HG03571 (cell line): Measurements from ENCODE around the gene TEAD4.

Source experiments
- ATAC-seq: cut with Tn5 transposase; IDR thresholded peaks from one replicate; pipeline ENCODE4 v1.9.1; 2021; ENCODE audit not compliant: unreplicated experiment

Gene TEAD4

DNA sequence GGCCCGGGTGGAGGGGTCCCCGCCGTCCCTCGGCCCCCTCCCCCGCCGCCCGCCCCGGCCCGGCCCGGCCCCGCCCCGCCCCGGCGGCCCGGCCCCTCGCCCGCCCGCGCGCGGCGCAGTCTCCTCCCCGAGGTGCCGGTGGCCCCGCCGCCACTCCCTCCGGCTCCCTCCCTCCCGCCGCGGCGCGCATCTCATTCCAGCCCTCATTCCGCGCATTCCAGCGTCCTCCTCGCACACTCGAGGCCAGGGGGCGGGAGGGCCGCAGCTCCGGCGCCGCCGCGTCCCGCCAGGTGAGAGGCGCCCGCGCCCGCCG, at the start of gene TEAD4:
TSS of gene TEAD4 (plus strand) at position 206 of the 313 bp plus-strand sequence.
- no peak for ATAC-seq

GRCh38 chr12:2912216-2912575, 47.0 kb upstream of the TEAD4 start:
- no peak for ATAC-seq

GRCh38 chr12:2919249-2919648, 39.9 kb upstream of the TEAD4 start:
- no peak for ATAC-seq

DNA sequence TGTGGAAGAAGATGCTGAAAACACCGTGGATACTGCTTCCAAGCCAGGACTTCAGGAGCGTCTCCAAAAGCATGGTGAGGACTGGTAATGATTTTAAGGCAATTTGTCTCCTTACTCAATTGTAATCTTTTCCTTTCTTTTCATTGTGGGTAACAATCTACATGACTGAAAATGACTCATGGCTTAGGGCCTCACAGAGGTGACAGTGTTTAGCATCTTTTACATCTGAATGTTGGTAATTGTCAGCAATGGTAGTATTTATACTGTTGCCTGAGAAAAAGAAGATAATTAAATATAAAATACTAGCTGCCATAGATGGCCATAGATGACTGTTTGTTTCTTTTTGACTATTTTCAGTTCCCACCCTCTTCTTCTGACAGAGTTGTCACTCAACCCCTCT, 36.9 kb upstream of the TEAD4 start:
- no peak for ATAC-seq

DNA sequence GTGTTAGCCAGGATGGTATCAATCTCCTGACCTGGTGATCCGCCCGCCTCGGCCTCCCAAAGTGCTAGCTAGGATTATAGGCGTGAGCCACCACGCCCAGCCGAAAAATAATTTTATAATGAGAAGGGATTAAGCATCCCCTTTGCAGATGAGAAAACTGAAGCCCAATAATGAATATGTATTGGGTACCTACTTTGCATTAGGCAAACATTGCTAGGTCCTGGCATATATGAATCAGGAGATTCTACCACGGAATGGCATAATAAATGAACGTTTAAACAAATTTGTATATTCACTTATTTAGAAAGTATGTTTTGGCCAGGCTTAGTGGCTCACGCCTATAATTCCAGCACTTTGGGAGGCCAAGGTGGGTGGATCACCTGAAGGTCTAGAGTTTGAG, 36.1 kb upstream of the TEAD4 start:
- ATAC-seq = no peak

GRCh38 chr12:2924019-2924418, 35.2 kb upstream of the TEAD4 start:
- no peak for ATAC-seq

GRCh38 chr12:2925322-2925995, 33.7 kb upstream of the TEAD4 start:
- no peak for ATAC-seq

DNA sequence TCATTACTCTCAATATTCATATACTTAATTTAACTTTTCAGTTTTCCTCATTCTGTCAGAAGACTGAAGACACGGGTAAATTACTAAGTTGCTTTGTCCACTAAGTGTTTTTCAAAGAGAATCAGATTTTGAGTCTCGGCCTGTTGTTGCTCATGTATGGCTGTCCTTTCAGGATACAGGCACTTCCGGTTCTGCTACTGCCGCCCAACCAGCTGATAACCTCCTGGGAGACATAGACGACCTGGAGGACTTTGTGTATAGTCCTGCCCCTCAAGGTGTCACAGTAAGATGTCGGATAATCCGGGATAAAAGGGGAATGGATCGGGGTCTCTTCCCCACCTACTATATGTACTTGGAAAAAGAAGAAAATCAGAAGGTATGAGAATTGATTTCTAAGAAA, 28.3 kb upstream of the TEAD4 start:
- ATAC-seq = no peak

DNA sequence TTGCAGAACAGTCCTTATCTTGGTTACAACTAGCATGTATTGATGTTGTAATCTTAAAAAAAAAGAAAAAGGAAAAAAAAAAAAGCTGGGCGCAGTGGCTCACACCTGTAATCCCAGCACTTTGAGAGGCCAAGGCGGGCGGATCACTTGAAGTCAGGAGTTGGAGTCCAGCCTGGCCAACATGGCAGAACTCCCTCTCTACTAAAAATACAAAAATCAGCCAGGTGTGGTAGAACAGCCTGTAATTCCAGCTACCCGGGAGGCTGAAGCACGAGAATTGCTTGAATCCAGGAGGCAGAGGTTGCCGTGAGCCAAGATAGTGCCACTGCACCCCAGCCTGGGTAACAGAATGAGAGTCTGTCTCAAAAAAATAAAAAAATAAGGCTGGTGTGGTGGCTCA, 25.6 kb upstream of the TEAD4 start:
- ATAC-seq = no peak

- no peak for ATAC-seq
These were observed 24.8 kb upstream of the TEAD4 start for GRCh38 chr12:2934371-2934770.

DNA sequence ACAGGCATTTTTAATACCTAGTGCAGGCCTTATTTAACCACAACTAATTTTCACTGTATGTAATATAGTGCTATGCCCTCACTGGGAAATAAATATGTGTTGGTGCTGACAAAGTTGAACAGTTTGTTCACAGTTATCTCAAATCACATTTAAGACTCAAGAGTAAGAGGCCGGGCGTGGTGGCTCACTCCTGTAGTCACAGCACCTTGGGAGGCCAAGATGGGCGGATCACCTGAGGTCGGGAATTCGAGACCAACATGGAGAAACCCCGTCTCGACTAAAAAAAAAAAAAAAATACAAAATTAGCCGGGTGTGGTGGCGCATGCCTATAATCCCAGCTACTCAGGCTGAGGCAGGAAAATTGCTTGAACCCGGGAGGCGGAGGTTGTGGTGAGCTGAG, 22.9 kb upstream of the TEAD4 start:
- no peak for ATAC-seq

- no peak for ATAC-seq
These were observed 21.7 kb upstream of the TEAD4 start for GRCh38 chr12:2937500-2937899.

DNA sequence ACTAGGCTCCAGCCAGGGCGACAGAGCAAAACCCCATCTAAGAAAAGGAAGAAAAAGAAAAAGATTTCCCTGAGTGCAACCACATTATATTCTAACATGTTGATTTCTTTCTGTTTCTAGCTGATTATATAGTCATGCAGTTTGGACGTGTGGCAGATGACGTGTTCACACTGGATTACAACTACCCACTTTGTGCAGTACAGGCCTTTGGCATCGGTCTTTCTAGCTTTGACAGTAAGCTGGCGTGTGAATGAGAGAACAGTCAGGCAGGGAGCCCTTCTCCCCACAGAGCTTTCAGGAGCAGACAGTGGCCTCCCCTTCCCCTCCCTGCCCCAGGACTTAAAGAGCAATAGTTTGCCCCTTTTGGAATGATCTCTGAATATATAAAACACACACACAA, 20.0 kb upstream of the TEAD4 start:
- ATAC-seq = no peak

- no peak for ATAC-seq
These were observed 18.6 kb upstream of the TEAD4 start for GRCh38 chr12:2940564-2940963.

GRCh38 chr12:2941524-2941923, 17.7 kb upstream of the TEAD4 start:
- ATAC-seq = no peak

DNA sequence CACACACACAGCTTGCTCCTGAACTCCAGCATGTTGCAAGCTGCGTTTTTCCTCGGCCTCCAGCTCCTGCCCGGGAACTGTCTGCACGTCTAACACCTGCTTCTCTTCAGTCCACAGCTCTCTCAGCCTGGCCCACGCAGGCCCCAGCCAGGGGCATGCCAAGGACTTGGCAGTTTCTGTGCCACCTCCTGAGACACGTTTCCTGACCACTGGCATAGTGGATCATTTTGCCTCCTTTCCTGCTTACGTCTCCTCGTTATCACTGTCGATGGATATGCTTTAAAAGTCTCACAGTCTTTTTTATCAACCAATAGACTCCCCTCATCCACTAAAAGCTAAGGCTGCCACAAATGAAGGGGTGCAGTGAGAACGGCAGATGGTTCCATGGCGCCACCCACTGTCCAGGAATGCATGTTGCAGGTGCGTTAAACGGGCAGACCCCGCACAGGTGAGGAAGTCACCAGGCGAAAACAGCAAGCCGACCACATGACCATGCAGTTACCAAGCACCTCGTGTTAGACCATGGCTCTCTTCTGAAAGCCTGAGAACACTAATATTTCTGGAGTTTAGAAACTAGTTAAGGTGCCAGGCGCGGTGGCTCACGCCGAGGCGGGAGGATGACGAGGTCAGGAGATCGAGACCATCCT, 14.7 kb upstream of the TEAD4 start:
- no peak for ATAC-seq

- ATAC-seq = no peak
These were observed 9.8 kb upstream of the TEAD4 start for GRCh38 chr12:2949411-2949810.

DNA sequence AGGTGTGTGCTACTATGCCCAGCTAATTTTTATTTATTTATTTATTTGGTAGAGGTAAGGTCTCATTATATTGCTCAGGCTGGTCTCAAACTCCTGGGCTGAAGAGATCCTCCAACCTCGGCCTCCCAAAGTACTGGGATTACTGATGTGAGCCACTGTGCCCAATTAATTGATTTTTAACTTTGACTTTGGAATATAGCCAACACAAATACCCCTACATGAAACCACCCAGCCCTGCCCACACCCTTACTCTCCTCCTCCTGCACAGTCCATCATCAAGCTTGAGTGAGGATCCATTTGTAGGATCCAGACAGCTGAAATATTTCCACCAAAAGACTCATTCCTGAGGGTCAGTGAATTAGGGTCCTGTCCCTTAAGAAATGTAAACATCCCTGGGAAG, 3.3 kb upstream of the TEAD4 start:
- no peak for ATAC-seq

- no peak for ATAC-seq
These were observed 1.3 kb upstream of the TEAD4 start for GRCh38 chr12:2957816-2958431.

DNA sequence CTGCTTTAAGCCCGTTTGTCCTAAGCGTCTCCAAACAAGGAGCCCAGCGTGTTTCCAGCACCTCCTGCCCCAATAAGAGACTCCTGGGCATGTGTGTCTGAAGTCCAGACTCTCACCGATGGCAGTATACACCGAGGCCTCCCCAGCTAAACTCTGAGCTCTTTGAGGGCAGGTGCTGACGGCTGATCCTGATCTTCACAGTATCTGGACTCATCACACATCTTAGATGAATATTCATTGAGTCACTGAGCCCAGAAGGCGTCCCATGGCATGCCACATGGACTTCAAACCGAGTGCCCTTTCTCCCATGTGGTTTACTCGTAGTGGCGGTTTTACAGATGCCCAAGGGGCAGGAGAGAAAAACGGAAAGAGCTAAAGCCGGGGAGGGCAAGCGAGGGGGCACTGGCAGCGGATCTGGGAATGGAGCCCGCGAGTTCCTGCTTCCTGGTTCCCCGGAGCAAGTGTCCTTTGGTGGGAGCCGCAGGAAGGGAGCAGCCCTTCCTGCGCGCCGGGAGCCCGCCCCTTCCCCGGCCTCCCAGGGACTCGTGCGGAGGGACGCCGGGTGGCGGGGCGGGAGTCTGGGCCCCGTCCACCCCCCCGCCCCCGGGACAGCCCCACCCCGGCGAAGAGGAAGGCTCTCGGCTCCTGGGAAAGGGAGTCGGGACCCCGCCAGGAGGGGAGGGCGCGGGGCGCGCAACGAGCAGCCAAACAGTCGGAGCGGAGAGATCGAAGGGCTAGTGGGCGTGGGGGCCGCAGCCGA, 585 bp upstream of the TEAD4 start:
- no peak for ATAC-seq

DNA sequence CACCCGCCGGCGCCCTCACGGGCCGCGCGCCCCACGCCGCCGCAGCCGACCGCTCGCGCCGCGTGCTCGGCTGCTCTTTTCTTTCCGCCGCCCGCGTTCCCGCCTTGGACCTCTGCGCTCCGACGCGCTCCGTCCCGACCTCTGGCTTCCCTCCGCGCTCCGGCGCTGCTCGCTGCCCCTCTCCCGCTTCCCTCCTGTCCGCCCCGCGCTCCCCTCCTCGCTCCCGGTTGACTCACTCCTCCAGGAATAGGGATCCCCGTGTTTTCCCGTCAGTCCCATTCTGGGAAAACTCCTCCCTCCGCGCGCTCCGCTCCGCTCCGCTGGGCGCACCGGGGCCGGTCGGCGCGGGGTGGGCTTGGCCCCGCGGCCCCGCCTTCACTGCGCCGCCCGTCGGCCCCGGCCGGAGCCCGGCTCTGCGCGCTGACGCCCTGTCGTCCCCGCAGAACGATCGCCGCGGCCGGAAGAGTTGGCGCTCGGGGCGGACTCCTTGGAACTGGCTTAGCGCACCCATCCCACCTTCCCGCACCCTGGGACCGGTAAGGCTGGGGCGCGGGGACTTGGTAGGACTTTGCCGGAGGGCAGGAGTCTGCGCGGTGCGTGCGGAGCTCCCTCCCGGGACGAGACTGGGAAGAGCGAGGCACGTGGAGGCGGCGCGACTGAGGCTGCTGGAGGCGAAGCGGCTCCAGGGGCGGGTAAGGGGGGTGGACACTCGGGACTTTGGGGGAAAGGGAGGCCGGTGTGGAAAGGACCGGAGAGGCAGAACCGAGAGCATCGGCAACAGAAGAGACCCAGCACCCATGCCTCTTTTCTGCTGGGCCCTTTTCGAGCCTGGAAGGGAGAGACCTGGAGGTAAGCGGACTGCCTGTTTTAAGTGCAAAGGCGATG, 550 bp downstream of the TEAD4 start:
- ATAC-seq = no peak
